ENCODE data around the gene CCDC85C.

Gene CCDC85C

DNA sequence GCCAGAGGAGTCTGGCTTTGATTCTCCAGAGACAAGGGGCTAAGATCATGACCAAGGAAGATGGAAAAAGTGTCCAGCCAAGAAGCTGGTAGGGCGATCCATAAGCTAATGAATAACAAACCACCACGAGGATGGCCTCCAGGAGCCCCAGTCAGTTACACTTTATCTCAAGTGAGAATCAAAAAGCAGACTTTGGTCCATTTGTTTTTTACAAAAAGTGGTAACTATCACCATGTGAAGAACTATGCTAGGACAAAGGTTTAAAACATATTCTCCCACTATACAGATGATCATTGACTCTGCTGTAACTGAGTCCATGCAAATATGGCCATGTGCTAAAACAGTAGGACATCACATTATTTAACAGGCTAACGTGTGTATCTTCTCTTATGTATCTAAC is 137.2 kb downstream of the CCDC85C start:
- DNase-seq (ENCODE audit: low spot score), result no peak
- in situ Hi-C loops (cut with MboI; ENCODE audit: low pct_unique_long_range_greater_than_20kb, low sequenced_read_pairs, unreplicated experiment), result no loop called here
- no peak for TF ChIP-seq CTCF (IDR thresholded peaks at IDR 0.05; ENCODE audit: extremely low read depth, insufficient read depth, missing control alignments)

DNA sequence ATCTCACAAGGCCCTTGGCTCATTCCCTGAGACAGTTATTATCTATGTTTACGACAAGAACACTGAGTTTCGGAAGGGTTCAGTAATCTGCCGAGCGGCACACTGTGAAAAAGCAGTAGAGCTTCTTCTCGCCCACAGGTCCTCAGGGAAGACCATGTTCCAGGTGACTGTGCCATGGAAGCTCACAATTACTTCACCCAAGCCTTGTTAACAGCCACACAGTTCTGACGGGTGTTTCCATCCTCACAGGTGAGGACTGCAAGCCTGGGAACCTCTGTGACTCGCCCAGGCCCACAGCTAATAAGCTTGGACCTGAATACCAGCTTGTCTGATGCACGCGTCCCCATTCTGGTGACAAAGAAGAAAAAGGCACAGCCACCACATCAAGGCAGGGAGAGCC is 138.7 kb downstream of the CCDC85C start:
- no peak for TF ChIP-seq CTCF (IDR thresholded peaks at IDR 0.05; ENCODE audit: extremely low read depth, insufficient read depth, missing control alignments)
- in situ Hi-C loops (cut with MboI; ENCODE audit: low pct_unique_long_range_greater_than_20kb, low sequenced_read_pairs, unreplicated experiment), result no loop called here
- DNase-seq (ENCODE audit: low spot score), result no peak

DNA sequence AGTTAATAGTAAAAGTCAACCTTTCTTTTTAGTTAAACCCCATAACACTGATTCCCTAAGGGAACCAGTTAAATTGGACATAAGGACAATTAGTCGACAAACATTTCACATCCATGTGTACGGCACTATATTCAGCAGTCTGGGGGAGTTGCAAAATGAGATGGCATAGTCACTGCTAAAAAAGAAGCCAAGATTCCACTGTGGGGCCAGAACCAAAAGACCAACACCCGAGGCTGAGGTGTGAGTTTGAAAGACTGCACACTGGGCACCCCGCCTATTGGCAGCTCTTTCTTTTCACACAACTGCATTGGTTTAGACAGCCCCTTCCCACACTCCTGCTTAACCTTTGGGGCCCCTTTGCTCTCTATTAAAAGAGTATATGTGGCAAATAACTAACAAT is 140.0 kb downstream of the CCDC85C start:
- in situ Hi-C loops (cut with MboI; ENCODE audit: low pct_unique_long_range_greater_than_20kb, low sequenced_read_pairs, unreplicated experiment), result no loop called here
- TF ChIP-seq CTCF (IDR thresholded peaks at IDR 0.05; ENCODE audit: extremely low read depth, insufficient read depth, missing control alignments), result no peak
- no peak for DNase-seq (ENCODE audit: low spot score)

DNA sequence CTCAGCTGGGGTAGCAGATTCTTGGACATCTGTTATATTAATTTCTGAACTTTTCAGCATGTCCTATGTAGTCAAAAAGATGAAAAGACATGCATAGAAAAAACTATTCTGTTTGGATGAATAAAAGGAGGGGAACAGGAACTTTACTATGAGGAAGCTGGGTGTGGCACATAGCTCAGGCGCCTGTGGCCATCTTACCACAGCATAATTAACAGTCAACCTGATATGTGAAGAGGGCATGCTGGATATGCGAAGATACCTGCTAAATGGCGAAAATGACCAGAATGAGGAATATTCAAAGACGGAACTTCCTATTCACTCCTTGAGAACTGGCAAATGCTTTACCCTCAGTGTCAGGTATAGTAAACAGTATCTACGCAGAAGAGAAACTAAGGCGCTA is 141.8 kb downstream of the CCDC85C start:
- TF ChIP-seq CTCF (IDR thresholded peaks at IDR 0.05; ENCODE audit: extremely low read depth, insufficient read depth, missing control alignments), result no peak
- in situ Hi-C loops (cut with MboI; ENCODE audit: low pct_unique_long_range_greater_than_20kb, low sequenced_read_pairs, unreplicated experiment), result no loop called here
- DNase-seq (ENCODE audit: low spot score), result no peak

- in situ Hi-C loops (cut with MboI; ENCODE audit: low pct_unique_long_range_greater_than_20kb, low sequenced_read_pairs, unreplicated experiment), result no loop called here
- no peak for TF ChIP-seq CTCF (IDR thresholded peaks at IDR 0.05; ENCODE audit: extremely low read depth, insufficient read depth, missing control alignments)
Measured at GRCh38 chr14:99461411-99462085, 142.5 kb downstream of the CCDC85C start.

DNA sequence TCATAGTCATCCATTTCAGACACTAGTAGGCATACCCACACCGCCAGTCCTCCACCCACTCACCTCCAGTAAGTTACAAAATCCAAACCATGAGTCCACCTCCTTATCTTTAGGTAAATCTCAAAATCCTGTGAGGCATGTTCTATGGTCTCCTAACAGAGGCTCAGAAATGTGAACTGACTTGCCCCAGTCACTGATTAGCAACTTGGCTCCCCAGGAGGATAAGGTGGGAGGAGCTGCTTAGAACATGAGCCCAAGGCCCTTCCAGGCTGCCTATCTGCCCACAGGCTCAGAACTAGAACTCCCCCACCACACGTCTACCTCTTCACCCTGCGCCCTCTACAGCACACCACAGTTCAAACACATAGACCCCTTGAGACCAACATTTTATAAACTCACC is 143.2 kb downstream of the CCDC85C start:
- no peak for DNase-seq (ENCODE audit: low spot score)
- in situ Hi-C loops (cut with MboI; ENCODE audit: low pct_unique_long_range_greater_than_20kb, low sequenced_read_pairs, unreplicated experiment), result no loop called here
- TF ChIP-seq CTCF (IDR thresholded peaks at IDR 0.05; ENCODE audit: extremely low read depth, insufficient read depth, missing control alignments), result no peak

More at GRCh38 chr14:99461411-99462085, 142.5 kb downstream of the CCDC85C start:
- DNase-seq (ENCODE audit: low spot score), result no peak
